22Rv1 (cell line): ENCODE results near the gene SLC44A4.

Source experiments
- H3K27ac ChIP-seq: fragments of 450-650 bp; 2 replicates; pipeline ENCODE4 v1.5.1; 2017
- ZFX ChIP-seq: fragments of 450-650 bp; IDR thresholded peaks from 2 replicates; pipeline ENCODE4 v1.6.1; 2017; ENCODE audit warnings: antibody characterized with exemption, borderline replicate concordance
- TF ChIP-seq, protein P1 (sequence below): fragments of 450-650 bp; IDR thresholded peaks from 2 replicates; pipeline ENCODE4 v1.5.1; 2017; ENCODE audit warnings: mild to moderate bottlenecking

The SLC44A4 gene

DNA sequence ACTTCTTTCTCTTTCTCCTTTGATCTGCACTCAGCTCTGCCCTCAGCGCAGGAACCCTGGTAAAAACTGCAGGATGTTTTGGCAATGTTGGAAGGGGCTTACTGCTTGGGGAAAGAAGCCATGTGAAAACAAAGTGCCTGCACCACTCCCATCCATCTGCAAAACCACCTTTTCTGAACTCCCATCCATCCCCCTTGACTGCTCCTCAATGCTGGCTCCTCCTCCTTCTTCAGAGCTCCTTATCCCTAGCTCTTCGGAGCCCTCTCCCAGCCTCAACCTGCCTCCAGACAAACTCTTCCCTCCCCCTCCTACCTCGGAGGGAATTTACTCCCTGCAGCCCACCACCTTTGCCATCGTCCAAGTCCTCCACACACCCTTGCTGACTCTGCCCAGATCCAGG, 27.3 kb upstream of the SLC44A4 start:
- no peak for TF ChIP-seq ZFX
- TF ChIP-seq, protein P1, sequence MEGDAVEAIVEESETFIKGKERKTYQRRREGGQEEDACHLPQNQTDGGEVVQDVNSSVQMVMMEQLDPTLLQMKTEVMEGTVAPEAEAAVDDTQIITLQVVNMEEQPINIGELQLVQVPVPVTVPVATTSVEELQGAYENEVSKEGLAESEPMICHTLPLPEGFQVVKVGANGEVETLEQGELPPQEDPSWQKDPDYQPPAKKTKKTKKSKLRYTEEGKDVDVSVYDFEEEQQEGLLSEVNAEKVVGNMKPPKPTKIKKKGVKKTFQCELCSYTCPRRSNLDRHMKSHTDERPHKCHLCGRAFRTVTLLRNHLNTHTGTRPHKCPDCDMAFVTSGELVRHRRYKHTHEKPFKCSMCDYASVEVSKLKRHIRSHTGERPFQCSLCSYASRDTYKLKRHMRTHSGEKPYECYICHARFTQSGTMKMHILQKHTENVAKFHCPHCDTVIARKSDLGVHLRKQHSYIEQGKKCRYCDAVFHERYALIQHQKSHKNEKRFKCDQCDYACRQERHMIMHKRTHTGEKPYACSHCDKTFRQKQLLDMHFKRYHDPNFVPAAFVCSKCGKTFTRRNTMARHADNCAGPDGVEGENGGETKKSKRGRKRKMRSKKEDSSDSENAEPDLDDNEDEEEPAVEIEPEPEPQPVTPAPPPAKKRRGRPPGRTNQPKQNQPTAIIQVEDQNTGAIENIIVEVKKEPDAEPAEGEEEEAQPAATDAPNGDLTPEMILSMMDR = no peak

GRCh38 chr6:31905041-31905440, 26.2 kb upstream of the SLC44A4 start:
- TF ChIP-seq ZFX = no peak
- 0 out of 2 replicates have a peak overlapping the region, but pooled peaks have one; percentile 8 for H3K27ac ChIP-seq

More for the DNA sequence above, 27.3 kb upstream of the SLC44A4 start:
- no peak overlapping the region for H3K27ac ChIP-seq

- H3K27ac ChIP-seq = no peak overlapping the region
- TF ChIP-seq, protein P1 = no peak
- no peak for TF ChIP-seq ZFX
Measured at GRCh38 chr6:31903957-31904356, 25.2 kb upstream of the SLC44A4 start.

DNA sequence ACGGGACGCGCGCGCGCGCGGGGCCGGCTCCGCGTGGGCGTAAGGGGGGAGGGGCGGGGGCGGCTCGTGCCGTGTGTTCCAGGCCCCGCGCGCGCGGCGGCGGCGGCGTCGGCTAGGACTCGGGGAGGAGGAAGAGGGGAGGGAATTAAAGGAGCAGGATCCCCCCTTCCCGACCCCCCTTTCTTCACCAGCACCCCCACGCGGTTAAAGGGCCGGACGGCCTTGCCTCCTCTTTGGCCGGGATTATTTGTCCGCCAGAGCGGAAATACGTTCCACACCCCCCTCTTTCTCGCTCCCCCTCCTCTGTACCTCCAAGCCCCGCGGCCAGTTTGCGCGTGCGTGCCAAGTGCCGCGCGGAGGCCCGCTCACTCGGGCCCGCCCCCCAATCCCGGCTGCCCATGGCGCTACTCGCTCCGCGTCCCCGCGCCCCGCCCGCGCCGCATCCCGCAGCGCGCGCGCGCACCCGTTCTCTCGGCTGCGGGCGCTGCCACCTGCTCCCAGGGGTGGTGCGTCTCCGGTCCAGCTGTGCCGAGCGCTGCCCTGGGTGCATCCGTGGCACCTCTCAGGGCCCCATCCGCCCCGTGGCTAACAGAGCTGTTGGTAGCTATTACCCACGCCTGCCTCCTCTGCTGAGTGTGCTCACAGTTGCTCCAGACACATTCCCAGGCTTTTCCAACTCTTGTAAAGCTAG, 23.3 kb upstream of the SLC44A4 start, which contains the start of gene ZBTB12:
ZBTB12 (minus strand) TSS at position 134 of the 691 bp plus-strand sequence. CDS start 781 bp downstream, outside the sequence.
- TF ChIP-seq, protein P1 = no peak
- no peak for TF ChIP-seq ZFX
- H3K27ac ChIP-seq = peak within 1 kb of the TSS; percentile 91

DNA sequence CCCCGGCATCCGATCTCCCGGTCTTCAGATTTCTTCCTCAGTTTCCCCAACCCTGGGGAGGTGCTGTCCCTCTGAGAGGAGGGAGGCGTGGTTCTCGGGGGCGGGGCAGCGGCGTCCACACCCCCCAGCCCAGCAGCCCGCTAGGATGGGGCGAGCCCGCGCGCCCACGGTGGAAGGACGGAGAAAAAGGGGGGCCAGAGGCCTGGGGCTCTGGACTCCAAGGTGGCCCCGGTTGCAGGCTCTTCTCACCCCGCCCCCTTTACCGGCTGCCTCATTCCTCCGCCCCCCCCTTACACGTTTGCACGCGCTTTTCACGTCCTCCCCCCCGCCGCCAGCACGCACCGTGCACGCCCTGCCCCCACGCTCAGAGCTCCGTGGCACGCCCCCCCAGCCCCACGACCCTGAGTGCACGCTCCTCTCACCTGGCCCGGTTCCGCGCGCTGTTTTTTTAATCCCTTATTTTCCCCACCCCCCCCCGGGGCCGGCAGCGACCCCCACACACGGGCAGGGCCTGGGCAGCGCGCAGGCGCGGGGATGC, 22.7 kb upstream of the SLC44A4 start:
- TF ChIP-seq, protein P1 = no peak
- no peak for TF ChIP-seq ZFX

GRCh38 chr6:31900917-31901414, 22.2 kb upstream of the SLC44A4 start:
- peak overlapping the region; percentile 91 for H3K27ac ChIP-seq
- no peak for TF ChIP-seq ZFX
- TF ChIP-seq, protein P1 = no peak

More for the DNA sequence above, 22.7 kb upstream of the SLC44A4 start:
- H3K27ac ChIP-seq = peak overlapping the region; percentile 91

- TF ChIP-seq, protein P1 = no peak
- H3K27ac ChIP-seq = peak overlapping the region; percentile 91
Measured at GRCh38 chr6:31899882-31900722, 21.3 kb upstream of the SLC44A4 start.
